Brain pericyte (primary cell): ENCODE data around the gene SAV1.
A peak's percentile ranks its signal among the peaks of the same experiment; 100 is the strongest.
"Not testable (repeated sequence)": the region's sequence is repeated elsewhere in the genome, so short reads cannot be mapped to it uniquely, and the experiment has no call there.

Source experiments
- DNase-seq: peaks from one replicate; pipeline ENCODE4 v3.0.0-alpha.2; 2012; ENCODE audit warnings: low read depth, low spot score

The SAV1 gene

DNA sequence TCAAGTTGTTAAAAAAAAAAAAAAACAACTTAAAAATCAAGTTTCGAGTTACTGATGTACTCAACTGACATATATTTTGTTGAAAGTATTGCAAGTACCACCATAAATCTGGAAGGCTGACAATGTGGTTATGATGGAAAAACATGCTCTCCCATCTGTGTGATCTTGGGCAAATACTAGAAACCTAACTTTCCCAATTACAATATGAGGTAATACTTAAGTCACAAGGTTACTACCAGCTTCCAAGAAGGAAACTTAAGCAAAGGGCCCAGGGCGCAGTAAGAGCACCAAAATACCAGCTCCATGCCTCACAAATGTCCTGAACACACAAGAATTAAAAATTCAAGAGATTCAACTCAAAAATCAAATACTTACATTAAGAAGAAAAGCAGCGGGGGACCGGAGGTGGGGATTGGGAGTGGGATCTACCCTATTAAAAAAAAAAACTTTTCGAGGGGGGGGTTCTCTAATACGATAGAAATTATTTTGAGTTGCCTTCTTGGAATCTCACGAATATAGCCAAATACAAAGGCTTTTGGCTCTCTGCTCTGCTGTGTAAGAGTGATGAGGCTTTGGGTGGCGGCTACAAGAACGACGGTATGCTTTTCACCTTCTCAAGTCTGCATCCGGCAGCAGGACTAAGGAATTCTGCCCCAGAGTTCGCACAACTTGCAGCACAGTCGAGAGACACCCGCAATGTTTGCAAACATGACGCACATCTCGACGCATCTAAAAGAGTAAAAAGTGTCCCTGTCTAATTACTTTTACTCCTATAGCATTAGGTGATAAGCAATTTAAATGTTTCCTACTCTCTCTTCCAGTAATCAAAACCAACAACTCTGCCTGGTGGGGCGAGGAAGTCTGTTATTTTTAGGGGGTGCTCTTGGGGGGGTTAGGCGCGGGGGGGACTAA lies 1.1 kb downstream of the SAV1 start:
- DNase-seq, result no peak

DNA sequence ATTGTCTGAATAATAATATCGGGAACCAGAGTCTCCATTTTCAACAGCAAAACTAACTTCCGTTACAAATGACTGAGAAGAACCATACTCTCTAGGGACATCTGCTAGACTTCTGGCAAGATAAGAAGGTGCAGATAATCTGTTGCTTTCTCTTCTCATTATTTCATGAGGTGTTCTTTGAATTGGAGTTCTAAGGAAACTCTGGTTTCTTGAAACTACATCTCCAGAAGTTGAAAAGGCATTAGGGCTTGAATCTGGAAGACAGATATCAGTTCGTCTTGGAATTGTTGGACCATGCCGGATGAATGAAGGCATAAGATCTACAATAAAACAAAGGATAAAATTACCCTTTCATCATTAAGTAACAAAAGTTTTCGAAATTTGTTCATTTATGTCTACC lies 2.8 kb downstream of the SAV1 start:
- not testable (repeated sequence) for DNase-seq

DNA sequence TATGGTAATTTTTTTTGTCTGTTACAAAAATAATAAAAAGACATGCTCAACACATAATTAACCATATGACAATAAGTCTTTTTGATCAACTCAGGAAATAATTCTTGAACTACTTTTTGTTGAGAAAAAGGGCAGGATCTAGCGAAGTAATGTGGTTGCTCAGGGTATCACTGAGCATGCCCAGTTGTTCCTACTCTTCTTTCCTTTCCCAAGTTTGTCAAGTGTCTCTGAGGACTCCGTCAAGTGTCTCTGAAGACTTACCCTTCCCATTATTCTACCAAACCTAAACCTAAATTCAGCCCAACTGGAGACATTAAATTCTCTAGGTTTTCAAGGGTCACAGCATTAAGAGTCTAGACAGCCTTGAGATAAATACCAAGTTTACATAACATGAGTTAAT lies 3.5 kb downstream of the SAV1 start:
- DNase-seq, result not testable (repeated sequence)

DNA sequence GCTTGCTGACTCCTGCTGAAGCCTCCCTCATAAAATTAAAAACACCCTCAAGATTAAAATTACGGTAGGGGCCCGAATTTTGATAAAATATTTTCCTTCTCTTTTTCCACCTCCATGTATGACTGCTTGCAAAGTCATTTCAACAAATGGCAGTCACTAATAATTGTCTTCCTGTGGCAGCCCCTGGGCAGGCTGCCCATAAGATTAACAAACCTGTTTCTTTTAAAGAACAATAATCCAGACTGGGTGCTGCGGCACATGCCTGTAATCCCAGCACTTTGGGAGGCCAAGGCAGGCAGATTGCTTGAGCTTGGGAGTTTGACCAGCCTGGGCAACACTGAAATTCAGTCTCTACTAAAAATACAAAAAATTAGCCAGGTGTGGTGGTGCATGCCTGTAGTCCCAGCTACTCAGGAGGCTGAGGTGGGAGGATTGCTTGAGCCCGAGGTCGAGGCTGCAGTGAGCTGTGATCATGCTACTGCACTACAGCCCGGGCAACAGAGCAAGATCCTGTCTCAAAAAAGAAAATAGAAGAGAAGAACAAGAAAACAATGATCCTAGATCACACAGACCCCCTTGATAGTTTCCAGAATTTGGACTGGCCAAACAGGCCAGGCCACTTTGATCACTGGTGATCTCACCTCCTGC lies 8.7 kb downstream of the SAV1 start:
- no peak for DNase-seq

DNA sequence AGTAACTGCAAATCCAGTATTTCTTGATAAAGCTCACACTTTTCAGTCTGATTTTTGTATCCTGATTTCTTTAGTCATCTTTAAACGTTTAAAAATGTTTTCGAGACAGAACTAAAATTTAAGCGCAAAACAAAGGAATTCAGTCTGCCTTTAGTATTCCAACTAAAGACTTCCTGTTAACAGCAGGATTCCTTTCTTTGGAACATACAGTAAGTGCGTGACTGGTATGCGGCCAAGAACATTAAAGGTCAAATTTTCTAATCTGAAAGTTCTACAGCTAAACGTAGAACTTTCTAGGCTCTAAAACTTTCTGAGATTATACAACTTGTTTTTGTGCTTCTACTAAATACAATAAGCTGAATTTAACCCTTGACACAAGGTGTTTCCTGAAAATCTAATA lies 9.9 kb downstream of the SAV1 start:
- DNase-seq, result peak; percentile 30

DNA sequence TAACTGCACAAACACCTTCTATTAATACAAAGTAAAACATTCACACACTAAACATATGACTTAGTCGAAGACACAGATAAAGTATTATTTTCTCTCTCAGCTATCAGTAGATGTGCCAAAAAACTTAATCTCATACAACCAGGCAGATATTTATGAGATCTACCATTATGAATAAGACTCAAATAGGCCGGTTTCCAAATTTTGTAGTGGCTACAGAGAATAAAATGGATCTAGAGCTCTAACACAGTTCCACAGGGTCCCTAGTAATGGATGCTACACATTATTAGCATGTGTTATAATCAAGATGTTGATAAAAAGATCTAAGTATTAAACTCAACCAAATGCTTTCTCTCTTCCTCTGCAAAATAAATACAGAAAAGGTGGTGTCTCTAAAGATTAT lies 10.4 kb downstream of the SAV1 start:
- no peak for DNase-seq

DNA sequence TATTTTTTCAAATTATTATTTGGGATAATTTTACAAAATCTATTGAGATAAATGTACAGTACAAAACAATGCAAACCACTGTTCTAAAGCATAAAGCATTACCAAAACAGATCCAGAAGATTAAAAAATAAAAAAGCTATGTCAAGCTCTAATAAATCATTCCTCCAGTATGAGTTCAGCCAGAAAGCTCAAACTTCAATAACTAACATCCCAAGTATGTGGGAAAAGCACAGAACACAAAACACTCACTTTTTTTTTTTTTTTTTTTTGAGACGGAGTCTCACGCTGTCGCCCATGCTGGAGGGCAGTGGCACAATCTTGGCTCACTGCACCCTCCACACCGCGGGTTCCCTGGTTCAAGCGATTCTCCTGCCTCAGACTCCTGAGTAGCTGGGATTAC lies 11.3 kb downstream of the SAV1 start:
- no peak for DNase-seq

DNA sequence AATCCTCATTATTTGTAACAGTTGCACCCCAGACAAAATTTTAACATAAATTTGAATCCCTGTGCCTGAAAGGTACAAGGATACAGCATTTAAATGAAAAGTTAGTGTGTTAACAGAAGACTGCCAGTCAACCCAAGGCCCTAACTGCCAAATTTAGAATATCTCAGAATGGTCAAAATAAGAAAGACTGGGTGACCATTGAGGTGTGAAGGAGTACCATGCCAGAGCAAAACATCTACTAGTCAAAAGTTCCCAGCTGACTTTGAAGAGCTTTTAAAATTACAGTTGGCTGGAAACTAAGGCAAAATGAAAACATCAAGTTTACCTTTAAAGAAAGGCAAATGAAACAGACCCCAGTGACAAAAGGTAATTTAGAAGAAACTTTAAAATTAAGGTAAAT lies 18.4 kb downstream of the SAV1 start:
- no peak for DNase-seq

DNA sequence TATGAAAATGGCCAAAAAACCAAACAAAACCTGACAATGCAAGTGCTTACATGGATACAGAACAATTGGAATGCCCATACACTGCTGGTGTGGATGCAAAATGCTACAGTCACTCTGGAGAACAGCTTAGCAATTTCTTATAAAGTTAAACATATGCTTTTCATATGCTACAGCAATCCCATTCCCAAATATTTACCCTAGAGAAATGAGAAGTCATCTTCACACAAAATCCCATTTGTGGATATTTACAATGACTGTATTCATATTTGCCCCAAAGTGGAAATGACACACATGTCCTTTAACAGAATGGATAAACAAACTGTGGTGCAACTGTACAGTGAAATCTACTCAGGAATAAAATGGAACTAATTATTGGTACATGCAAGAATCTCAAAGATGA lies 20.4 kb downstream of the SAV1 start:
- no peak for DNase-seq

DNA sequence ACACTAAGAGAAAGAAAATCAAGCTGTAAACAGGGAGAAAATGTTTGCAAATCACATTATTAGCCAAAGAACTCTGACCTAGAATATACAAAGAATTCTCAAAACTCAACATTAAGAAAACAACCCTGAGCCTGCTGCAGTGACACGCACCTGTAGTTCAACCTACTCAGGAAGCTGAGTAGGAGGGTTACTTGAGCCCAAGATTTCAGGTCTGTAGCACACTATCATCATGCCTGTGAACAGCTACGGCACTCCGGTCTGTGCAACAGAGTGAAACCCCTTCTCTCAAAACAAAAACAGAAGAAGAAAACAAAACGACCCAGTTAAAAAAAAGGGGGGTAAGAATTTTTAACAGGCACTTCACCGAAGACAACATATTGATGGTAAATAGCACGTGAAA lies 20.8 kb downstream of the SAV1 start:
- DNase-seq, result no peak

DNA sequence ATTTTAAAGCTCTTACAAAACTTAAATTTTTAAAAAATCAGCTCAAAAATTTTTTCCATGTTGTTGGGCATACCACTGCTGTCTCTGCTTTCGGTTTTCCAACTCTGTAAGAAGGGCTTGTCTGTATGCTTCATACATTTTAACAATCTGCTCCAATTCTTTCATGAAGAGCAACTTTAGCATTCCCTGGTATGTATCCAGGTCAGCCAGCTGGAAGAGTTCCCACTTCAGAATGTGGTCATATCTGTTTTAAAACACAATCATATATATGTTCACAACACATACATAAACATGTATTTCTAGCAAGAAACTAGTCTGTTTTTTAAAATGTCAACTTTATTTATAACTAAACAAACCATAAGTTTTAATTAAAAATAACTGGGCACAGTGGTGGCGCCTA lies 33.0 kb downstream of the SAV1 start:
- DNase-seq, result no peak

DNA sequence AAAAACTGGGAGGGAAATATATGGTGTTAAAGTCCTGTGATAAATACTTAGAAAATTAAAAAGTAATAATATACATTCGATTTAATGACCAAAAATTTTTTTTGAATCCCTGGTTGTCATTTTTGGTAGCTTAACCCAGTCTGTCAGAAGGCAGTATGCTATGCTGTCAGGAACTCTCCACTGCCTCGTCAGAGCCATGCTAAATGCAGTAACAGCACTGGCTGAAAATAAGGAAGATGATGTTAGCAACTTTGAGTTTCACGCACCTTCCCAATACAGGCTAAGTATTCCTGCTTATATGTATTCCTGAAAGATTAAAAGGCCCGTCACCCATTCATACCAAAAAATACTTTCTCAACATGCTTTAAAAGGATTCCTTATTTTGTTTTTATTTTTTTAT lies 34.2 kb downstream of the SAV1 start:
- no peak for DNase-seq

DNA sequence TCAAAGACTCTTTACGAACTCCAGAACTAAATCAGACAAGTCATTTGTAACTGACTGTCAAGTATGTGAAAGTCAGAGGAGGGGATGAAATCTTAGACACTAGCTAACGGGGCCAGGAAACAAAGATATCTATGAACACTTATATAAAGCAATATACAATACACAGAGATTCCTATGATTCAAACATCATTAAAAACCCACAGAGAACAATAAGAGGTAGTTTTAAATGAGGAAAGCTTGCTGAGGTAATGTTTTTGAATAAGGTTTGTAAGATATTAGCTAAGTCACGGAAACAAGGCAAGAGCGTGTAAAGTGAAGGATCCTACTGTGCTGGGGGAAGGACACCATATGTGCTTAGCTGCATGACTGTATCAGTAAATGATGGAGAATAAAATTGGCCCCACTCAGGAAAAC lies 36.7 kb downstream of the SAV1 start:
- DNase-seq, result no peak

DNA sequence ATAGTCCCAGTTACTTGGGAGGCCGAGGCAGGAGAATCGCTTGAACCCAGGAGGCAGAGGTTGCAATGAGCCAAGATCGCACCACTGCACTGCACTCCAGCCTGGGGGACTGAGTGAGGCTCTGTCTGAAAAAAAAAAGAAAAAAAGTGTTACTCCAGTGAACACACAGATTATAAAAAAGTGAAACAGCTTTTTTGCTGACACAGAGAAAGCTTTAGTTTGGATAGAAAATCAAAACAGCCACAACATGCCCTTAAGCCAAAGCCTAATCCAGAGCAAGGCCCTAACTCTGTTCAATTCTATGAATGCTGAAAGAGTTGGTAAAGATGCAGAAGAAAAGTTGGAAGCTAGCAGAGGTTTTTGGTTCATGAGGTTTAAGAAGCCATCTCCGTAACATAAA lies 43.2 kb downstream of the SAV1 start:
- DNase-seq, result not testable (repeated sequence)

DNA sequence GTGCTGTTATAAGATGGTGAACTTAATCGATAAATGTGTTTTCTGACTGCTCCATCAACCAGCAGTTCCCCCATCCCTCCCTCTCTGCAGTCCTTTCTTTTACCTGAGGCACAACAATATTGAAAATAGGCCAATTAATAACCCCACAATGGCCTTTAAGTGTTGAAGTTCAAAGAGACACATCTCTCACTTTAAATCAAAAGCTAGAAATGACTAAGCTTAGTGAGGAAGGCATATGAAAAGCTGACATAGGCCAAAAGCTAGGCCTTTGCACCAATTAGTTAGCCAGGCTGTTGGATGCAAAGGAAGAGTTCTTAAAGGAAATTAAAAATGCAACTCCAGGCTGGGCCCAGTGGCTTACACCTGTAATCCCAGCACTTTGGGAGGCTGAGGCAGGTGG lies 43.7 kb downstream of the SAV1 start:
- DNase-seq, result no peak

DNA sequence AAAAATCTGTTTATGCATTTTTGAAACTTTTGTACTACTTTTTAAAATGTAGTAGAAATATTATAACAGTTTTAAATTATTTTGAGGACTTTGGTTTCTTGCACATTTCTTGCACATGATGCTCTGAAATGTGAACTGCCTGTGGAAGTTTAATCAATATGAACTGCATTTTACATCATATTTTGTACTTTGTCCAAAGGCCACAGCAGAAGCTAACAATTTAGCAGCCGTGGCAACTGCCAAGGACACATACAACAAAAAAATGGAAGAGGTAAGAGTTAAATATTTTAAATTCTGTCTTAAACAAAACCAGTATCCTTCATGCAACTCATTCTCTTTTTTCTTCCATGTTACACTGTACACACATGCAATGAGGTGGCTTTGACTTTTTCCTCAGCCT lies 45.1 kb downstream of the SAV1 start:
- no peak for DNase-seq

DNA sequence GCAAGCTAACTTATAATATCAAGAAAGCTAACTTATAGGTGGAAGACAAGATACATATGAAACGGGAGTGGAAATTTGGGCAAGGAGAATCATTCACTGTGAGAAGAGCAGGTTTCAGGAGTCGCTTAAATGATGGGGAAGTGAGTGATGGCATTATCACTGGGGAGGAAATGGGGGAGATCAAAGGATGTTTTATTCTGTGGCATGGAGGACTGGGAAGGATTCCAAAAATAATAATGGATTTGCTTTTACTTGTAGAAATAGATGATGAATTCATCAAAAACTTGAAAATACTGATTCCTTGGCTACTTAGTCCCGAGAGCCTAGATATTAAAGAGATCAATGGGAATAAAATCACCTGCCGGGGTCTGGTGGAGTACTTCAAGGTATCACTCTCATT lies 47.8 kb downstream of the SAV1 start:
- DNase-seq, result no peak

DNA sequence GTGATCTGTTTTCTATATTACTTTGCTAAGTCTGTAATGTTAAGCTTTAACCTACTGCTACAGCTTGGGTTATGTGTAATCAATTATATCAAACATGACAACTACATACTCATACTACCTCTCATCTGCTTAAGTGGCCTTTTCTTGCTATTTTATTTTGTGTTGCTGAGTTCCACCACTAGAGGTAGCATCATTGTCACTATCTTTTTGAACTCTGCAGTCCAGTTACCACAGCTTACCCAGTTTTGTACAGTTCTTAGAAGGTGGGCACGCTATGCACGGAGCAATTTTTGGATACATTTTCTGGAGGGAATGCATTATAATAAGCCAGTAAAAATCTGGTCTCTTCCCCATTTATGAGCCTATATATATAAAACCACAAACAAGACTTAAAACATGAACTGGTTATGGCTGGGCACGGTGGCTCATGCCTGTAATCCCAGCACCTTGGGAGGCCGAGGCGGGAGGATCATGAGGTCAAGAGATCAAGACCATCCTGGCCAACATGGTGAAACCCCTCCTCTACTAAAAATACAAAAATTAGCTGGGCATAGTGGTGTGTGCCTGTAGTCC lies 48.5 kb downstream of the SAV1 start:
- no peak for DNase-seq

DNA sequence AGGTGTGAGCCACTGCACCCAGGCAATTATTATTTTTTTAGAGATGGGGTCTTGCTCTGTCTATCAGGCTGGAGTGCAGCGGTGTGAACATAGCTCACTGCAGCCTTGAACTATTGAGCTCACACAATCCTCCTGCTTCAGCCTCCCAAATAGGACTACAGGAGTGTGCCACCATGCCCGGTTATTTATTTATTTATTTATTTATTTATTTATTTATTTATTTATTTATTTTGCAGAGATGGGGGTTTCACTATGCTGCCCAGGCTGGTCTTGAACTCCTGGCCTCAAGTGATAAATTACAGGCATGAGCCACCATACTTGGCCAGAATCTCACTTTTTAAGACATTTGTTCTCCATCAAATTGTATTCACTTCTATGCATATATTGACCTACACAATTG lies 51.8 kb downstream of the SAV1 start:
- no peak for DNase-seq

DNA sequence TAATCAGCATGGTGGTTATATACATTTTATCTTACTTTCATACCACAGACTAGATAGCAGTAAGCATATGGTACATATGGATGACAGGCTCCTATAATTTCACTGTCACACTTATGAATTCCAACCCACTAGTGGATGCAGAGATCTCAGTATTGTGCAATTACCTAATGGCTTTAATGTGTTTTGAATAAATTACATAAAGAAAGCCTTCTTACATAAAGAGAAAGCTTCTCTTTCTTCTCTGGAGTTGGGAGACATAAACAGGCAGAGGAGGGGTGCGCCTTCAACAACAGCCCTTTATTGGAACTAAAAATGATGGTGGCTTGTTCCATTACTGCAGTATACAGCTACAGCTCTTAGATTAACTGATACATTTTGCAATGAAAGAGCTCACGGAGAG lies 52.6 kb downstream of the SAV1 start:
- no peak for DNase-seq

DNA sequence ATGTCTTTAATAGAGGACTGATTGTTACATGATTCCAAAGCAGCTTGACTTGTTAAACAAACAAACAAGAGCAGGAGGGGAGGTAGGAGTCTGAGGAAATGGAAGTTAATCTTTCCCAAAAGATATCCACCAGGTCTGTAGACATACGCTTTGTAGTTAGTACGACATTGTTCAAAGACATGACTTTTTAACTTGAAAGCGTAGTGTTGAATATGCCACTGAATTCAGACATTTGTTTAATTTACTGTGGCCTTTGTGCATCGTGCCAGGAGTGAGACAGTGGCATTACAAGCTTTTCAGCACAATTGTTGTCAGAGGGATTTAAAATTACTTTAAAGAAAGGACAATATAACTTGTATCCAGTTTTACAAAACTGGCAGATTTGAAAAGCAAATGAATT lies 53.0 kb downstream of the SAV1 start:
- DNase-seq, result no peak

DNA sequence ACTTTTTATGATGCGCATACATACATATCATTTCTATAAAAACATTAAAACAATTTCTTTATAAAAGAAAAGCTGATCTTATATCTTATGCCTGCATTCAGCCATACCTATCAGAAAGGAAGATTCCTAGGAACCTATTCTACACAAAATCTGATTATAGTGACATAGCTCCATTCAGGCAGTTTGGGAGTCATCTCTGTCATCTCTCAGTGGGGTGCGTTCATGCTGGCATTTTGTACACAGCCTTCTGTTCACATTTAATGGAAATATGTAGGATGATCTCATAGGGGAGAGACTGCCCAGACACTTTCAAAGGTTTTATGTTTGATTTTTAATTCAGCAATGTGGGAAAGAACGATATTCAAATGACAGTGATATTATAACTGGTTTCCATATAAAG lies 55.3 kb downstream of the SAV1 start:
- DNase-seq, result no peak

DNA sequence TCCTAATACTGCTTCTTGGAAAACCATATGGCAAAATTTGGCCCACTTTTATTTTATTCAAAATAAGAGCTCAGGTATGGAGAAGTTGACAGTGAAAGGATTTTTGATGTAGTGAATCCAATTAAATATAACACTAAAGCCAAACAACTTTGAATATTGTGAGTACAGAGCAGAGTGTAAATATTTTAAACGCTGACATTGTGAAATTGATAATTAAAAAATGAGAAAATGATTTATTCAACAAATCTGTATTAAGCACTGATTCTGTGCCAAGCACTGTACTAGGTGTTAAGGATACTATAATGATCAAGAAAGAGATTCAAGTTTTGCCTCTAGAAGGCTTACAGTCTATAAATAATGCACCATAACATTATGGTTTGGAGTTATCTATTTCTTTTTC lies 57.6 kb downstream of the SAV1 start:
- DNase-seq, result no peak
